WTC11 (cell line): ENCODE results near the gene MDFIC2.

Source experiments
- CBFB ChIP-seq: sonication (generic); formaldehyde crosslinking; IDR thresholded peaks from 2 replicates; pipeline ENCODE4 v1.8.1; 2022; ENCODE audit warnings: mild to moderate bottlenecking, low read depth, missing genetic modification reagents
- CTCF ChIP-seq: fragments of 200-600 bp; IDR thresholded peaks from 2 replicates; pipeline ENCODE4 v1.8.0; 2022; ENCODE audit warnings: antibody characterized with exemption
- IRF1 ChIP-seq: sonication (generic); formaldehyde crosslinking; IDR thresholded peaks from 2 replicates; pipeline ENCODE4 v1.8.0; 2023; ENCODE audit warnings: missing genetic modification reagents
- NR2C2 ChIP-seq: sonication (generic); formaldehyde crosslinking; IDR thresholded peaks from 2 replicates; pipeline ENCODE4 v1.8.0; 2022; ENCODE audit warnings: mild to moderate bottlenecking, missing genetic modification reagents
- NR3C1 ChIP-seq: sonication (generic); formaldehyde crosslinking; conservative IDR thresholded peaks from 2 replicates; pipeline ENCODE4 v1.8.1; 2023; ENCODE audit warnings: low read depth, mild to moderate bottlenecking, missing genetic modification reagents
- ZNF219 ChIP-seq: sonication (generic); formaldehyde crosslinking; IDR thresholded peaks from 2 replicates; pipeline ENCODE4 v1.8.0; 2023; ENCODE audit warnings: missing genetic modification reagents, mild to moderate bottlenecking, borderline replicate concordance
- ZNF425 ChIP-seq: fragments of 250-450 bp; sonication (Bioruptor Pico); conservative IDR thresholded peaks from 2 replicates; pipeline ENCODE4 v1.9.0; 2021; ENCODE audit warnings: mild to moderate bottlenecking
- TF ChIP-seq, protein P1 (sequence below): sonication (generic); formaldehyde crosslinking; conservative IDR thresholded peaks from 2 replicates; pipeline ENCODE4 v1.8.1; 2023; ENCODE audit warnings: mild to moderate bottlenecking, low read depth, missing genetic modification reagents, moderate library complexity

DNA sequence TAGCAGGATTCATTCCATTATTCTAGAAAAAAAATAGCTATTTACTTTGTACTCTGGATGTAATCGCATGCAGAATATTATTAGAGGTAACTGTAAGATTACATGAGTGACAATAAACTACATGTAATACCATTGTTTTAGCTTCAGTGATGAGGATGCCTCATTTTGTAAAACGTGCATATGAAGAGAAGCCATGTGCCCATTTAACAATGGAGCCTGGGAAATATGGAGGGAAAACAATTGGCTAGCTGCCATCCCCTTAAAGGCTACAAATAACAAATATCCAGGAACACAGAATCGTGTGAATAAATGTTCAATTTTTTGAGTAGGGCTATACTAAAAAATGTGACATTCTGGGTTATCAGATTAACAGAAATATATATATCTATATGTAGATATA, 161.8 kb downstream of the MDFIC2 start:
- TF ChIP-seq ZNF425 (CRISPR knock-in tag), result no peak
- no peak for TF ChIP-seq CTCF
- no peak for TF ChIP-seq ZNF219 (CRISPR knock-in tag)
- no peak for TF ChIP-seq IRF1 (CRISPR knock-in tag)
- TF ChIP-seq NR3C1 (CRISPR knock-in tag), result no peak
- TF ChIP-seq, protein P1, sequence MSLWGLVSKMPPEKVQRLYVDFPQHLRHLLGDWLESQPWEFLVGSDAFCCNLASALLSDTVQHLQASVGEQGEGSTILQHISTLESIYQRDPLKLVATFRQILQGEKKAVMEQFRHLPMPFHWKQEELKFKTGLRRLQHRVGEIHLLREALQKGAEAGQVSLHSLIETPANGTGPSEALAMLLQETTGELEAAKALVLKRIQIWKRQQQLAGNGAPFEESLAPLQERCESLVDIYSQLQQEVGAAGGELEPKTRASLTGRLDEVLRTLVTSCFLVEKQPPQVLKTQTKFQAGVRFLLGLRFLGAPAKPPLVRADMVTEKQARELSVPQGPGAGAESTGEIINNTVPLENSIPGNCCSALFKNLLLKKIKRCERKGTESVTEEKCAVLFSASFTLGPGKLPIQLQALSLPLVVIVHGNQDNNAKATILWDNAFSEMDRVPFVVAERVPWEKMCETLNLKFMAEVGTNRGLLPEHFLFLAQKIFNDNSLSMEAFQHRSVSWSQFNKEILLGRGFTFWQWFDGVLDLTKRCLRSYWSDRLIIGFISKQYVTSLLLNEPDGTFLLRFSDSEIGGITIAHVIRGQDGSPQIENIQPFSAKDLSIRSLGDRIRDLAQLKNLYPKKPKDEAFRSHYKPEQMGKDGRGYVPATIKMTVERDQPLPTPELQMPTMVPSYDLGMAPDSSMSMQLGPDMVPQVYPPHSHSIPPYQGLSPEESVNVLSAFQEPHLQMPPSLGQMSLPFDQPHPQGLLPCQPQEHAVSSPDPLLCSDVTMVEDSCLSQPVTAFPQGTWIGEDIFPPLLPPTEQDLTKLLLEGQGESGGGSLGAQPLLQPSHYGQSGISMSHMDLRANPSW (CRISPR knock-in tag), result no peak
- TF ChIP-seq NR2C2 (CRISPR knock-in tag), result no peak
- TF ChIP-seq CBFB (CRISPR knock-in tag), result no peak
